ENCODE measurements around the gene MRPL40.

DNA sequence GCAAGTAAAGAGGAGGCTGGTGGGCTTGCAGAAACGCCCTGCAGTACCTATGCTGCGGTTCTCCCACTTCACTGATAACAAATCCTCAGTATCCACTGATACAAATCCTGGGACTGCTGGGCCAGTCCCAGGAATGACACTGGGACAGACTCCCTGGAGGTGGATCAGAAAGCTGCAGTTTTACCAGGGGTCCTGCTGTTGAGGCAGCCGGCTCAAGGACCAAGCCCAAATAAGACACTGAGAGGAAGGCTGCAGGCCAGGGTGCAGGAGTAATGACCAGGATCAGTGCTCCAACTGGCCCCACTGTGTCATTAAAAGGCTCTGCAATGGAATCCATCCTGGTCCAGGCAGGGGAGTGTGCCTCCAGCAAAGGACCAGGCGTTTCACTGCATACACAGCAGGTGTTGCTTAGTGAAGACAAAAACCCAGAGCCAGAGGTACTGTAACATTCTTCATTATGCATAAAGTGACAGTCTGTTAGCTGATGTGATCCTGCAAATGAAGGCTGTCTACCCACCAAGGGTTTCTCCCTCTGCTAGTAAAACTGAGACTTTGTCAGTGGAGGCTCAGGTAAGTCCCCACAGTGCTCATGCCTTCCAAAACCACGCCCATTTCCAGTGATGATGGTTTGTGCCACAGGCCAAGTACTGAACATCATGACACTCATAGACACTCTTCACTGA lies 16.5 kb downstream of the MRPL40 start:
- no peak for TF ChIP-seq ZNF775 (CRISPR knock-in tag; IDR thresholded peaks at IDR 0.05; ENCODE audit: borderline replicate concordance)
- no peak for TF ChIP-seq POLR2AphosphoS5 (IDR thresholded peaks at IDR 0.05; ENCODE audit: low read depth, low read length)
- no peak for TF ChIP-seq ZNF335 (CRISPR knock-in tag; IDR thresholded peaks at IDR 0.05)
- no peak for TF ChIP-seq SP5 (CRISPR knock-in tag; IDR thresholded peaks at IDR 0.05; ENCODE audit: borderline replicate concordance, low read depth)
- TF ChIP-seq SMC3 (IDR thresholded peaks at IDR 0.05; ENCODE audit: low read length): no peak
- no peak for TF ChIP-seq KDM1A (CRISPR knock-in tag; IDR thresholded peaks at IDR 0.05)
- no peak for TF ChIP-seq POLR2A (IDR thresholded peaks at IDR 0.05; ENCODE audit: insufficient read depth in 1 of 2, low read depth in 2 of 2, low read length in 2 of 2)
- TF ChIP-seq EP300 (IDR thresholded peaks at IDR 0.05; ENCODE audit: low read depth in 2 of 2, low read length in 2 of 2): no peak
- no peak for TF ChIP-seq EP300 (CRISPR knock-in tag; IDR thresholded peaks at IDR 0.05; ENCODE audit: borderline replicate concordance)
- no peak for TF ChIP-seq RAD21 (CRISPR knock-in tag; IDR thresholded peaks at IDR 0.05)
